ENCODE data around the gene USP7.

- no peak for TF ChIP-seq CTCF (IDR thresholded peaks at IDR 0.05; ENCODE audit: insufficient read depth, low read length)
- TF ChIP-seq GABPA (IDR thresholded peaks at IDR 0.05; ENCODE audit: low read depth), result no peak
- no peak for TF ChIP-seq POLR2AphosphoS5 (IDR thresholded peaks at IDR 0.05; ENCODE audit: low read depth)
- TF ChIP-seq REST (IDR thresholded peaks at IDR 0.05; ENCODE audit: insufficient replicate concordance, low read depth), result no peak
These were observed 40.5 kb downstream of the USP7 start for GRCh38 chr16:8923199-8923598.

Data from HL-60 (cell line).